Adrenal gland (tissue), 5 donors: Measurements from ENCODE around the gene CA7.

Experiments
- CTCF ChIP-seq, 6 experiments: fragments of 450-650 bp in 4 of 6; fragments of 200-600 bp in 2 of 6; sonication (generic) in 1 of 6; IDR thresholded peaks; 1 replicate in 5 of 6; 2 replicates in 1 of 6; pipeline versions ENCODE4 v1.5.1 to v1.8.0; 2016 to 2021; ENCODE audit warnings: antibody characterized with exemption in 6 of 6, mild to moderate bottlenecking in 2 of 6, moderate library complexity in 1 of 6
- POLR2A ChIP-seq, 2 donors: fragments of 450-650 bp; IDR thresholded peaks; one replicate each; pipeline ENCODE4 v1.6.1; 2017; ENCODE audit warnings: antibody characterized with exemption in 2 of 2, mild to moderate bottlenecking in 2 of 2, moderate library complexity in 1 of 2
- donor health status: DM: no; HTN: no; CAD: no.

GRCh38 chr16:66895999-66896398 is 51.8 kb downstream of the CA7 start:
- TF ChIP-seq CTCF (IDR thresholded peaks at IDR 0.05) (no peak), POLR2A (IDR thresholded peaks at IDR 0.05) (no peak)
